AML-193 (cell line): Measurements from ENCODE around the gene GTF2F2.
"Not testable (repeated sequence)": the region's sequence is repeated elsewhere in the genome, so short reads cannot be mapped to it uniquely, and the experiment has no call there.

Experiments
- DNase-seq, 2 experiments: peaks; one replicate each; lab custom pipeline; 2025; lab: John Stamatoyannopoulos, UW

The GTF2F2 gene

DNA sequence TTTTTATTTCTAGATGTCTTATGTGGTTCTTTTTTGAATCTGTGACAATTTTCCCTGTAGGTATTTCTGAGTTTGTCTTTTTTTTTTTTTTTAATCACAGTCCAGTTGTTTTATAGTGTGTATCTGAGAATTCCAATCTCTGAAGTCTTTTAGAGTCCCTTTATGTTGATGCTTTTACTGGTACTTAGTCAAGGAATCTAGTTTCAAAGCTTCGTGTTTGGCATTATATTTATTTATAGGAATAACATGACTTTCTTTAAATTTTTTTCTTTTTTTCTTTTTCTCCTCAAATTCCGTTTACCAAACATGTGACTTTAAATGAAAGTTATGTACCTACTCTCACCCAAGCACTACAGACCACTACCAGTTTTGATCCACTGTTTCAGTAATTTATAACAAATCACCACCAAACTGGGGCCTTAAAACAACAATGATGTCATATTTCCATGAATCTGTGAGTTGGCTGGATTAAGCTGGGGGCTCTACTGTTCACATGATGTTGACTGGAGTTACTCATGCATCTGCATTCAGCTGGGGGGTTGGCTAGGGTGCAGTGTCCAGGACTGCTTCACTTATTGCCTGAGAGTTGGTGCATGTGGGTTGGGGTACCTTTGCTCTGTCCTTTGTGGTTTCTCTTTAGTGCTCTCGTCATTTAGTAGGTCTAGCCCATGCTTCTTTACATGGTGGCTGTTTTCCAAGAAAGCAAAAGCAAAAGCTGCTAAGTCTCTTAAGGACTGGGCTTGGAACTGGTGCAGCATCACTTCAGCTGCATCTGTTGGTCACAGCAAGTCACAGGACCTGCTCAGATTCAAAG, 58.2 kb downstream of the GTF2F2 start:
- DNase-seq: no peak

GRCh38 chr13:45179428-45179827, 59.1 kb downstream of the GTF2F2 start:
- no peak for DNase-seq

GRCh38 chr13:45180303-45180702, 60.0 kb downstream of the GTF2F2 start:
- no peak for DNase-seq

GRCh38 chr13:45180713-45181601, 60.6 kb downstream of the GTF2F2 start:
- DNase-seq: no peak

DNA sequence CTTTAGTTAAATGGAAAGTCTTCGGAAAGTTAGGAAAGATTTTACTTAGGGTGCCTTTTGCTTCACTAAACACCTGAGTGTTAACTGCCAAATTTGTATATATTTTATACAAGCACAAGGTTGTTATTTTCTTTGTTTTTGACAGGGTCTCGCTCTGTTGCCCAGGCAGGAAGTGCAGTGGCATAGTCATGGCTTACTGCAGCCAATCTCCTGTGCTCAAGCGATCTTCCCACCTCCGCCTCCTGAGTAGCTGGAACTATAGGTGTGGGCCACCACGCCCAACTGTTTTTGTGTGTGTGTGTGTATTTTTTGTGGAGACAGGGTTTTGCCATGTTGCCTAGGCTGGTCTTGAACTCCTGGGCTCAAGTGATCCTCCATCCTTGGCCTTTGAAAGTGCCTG, 64.4 kb downstream of the GTF2F2 start:
- no peak for DNase-seq

GRCh38 chr13:45185286-45185685, 65.0 kb downstream of the GTF2F2 start:
- no peak for DNase-seq

GRCh38 chr13:45189077-45189476, 68.8 kb downstream of the GTF2F2 start:
- not testable (repeated sequence) for DNase-seq

DNA sequence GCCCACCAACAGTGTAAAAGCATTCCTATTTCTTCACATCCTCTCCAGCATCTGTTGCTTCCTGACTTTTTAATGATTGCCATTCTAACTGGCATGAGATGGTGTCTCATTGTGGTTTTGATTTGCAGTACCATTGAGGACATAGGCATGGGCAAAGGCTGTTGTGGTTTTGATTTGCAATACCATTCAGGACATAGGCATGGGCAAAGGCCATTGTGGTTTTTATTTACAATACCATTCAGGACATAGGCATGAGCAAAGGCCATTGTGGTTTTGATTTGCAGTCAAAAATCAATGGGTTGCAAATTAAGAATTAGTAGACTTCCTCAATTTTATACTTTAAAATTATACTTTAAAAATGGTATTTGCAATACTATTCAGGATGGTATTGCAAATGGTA, 69.2 kb downstream of the GTF2F2 start:
- peak; percentile 74 to 82 for DNase-seq

- no peak for DNase-seq
Measured at GRCh38 chr13:45191874-45192273, 71.6 kb downstream of the GTF2F2 start.

- no peak for DNase-seq
Measured at GRCh38 chr13:45194081-45194939, 74.0 kb downstream of the GTF2F2 start.

GRCh38 chr13:45195421-45195820, 75.1 kb downstream of the GTF2F2 start:
- DNase-seq: peak; percentile 7 to 10

GRCh38 chr13:45196096-45196495, 75.8 kb downstream of the GTF2F2 start:
- no peak for DNase-seq

GRCh38 chr13:45196622-45197021, 76.3 kb downstream of the GTF2F2 start:
- no peak for DNase-seq

GRCh38 chr13:45198041-45198440, 77.7 kb downstream of the GTF2F2 start:
- DNase-seq: no peak

DNA sequence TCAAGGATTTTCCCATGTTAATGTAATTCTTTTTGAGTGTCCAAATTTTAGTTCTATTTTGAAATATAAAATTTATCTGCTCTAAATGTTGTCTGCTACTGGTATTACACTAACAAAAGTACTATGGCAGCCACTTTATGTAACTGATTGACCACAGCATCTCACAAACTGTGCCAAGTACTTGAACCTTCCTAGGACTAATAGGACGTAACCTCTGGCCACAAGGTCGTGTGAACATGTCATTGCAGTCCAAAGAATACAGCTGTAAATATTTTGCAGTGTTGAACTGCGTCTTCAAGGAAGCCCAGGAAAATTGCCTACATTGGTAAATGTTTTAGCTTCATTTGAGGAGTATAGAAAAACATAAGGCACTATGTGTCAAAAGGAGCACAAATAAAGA, 78.6 kb downstream of the GTF2F2 start:
- DNase-seq: no peak

- DNase-seq: peak in 1 of 2 experiments; percentile 4
Measured at GRCh38 chr13:45199711-45200110, 79.4 kb downstream of the GTF2F2 start.

DNA sequence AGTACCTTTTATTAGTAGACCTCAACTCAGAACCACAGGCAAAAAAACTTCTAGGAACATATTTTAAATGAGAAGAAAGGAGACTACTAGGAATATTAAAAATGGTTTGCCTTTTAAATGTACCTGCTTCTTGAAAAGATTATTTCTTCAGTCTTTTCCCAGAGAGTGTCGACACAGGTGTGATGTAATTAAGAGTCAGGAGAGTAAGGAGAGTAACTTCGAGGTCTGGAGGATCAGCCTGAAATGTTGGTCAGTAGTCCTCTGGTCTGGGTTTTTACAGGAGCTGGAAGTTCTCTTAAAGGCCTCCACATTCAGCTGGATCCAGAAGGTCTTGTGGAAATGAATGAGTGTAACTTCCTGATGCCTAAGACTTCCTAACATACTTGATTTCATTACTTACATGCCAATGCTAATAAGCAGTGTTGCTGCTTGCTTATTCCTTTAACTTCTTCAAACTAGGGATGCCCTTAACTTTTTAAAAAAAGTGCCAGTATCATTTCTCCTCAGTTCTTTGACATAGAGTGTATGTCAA, 80.5 kb downstream of the GTF2F2 start, which contains the start of gene KCTD4:
Gene KCTD4 (minus strand): TSS at position 345 of the 532 bp plus-strand sequence. CDS start 6,478 bp downstream, outside the sequence.
- no peak for DNase-seq

DNA sequence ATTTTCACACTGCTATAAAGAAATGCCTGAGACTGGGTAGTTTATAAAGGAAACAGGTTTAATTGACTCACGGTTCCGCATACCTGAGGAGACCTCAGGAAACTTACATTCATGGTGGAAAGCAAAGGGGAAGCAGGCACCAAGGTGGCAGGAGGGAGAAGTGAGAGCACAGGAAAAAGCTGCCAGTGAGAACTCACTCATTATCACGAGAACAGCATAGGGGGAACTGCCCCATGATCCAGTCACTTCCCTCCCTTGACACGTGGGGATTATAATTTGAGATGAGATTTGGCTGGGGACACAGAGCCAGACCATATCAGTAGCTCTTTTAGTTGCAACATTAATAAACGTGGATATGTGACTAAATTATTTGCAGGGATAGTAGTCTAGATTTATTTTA, 84.8 kb downstream of the GTF2F2 start:
- no peak for DNase-seq

GRCh38 chr13:45206340-45206739, 86.0 kb downstream of the GTF2F2 start:
- no peak for DNase-seq

DNA sequence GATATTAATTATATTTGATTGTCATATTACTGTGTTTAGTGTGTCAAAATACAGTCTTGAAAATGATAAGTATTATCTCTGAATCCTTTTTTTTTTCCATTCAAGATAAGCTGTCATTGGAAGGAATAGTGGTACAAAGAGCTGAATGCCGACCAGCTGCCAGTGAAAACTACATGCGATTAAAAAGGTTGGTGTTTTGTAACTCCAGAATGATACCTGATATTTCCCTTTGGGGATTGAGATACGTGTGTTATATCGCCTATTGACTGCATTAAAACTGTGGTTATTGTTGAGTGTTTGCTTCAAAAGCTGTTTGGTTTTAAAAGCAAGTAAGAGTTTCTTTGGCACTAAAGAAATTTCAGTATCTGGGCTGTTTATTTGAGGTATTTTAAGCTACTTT, 87.0 kb downstream of the GTF2F2 start:
- DNase-seq: no peak

GRCh38 chr13:45208132-45208531, 87.8 kb downstream of the GTF2F2 start:
- DNase-seq: no peak

DNA sequence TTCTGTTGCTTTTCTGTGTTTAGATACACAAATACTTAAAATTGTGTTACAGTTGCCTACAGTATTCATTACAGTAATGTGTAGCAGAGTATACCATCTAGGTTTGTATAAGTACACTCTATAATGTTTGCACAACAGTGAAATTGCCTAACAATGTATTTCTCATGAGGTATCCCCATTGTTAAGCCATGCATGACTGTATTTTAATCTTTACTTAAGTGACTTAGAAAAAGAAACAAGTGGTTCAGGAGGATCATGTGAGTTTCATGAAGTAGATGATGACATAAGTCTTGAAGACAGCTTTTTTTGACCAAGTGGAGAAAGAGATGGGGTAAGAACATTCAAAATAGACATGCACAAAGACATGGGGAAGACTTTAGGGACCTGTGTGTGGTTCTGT, 88.9 kb downstream of the GTF2F2 start:
- peak; percentile 63 to 66 for DNase-seq
